KOPT-K1 (cell line): ENCODE measurements around the gene RAB13.
A peak's percentile ranks its signal among the peaks of the same experiment; 100 is the strongest.
"Not testable (repeated sequence)": the region's sequence is repeated elsewhere in the genome, so short reads cannot be mapped to it uniquely, and the experiment has no call there.

ENCODE experiments used
- H3K27ac ChIP-seq: fragments of 200-600 bp; sonication (generic); 2 replicates; pipeline ENCODE4 v1.5.1; 2016; ENCODE audit warnings: antibody characterized with exemption, mild to moderate bottlenecking, low read depth, low read length; ENCODE audit not compliant: poor library complexity, severe bottlenecking
- H3K36me3 ChIP-seq: fragments of 200-600 bp; sonication (generic); 2 replicates; pipeline ENCODE4 v1.5.1; 2017; ENCODE audit warnings: antibody characterized with exemption, mild to moderate bottlenecking, low read length, moderate library complexity; ENCODE audit not compliant: insufficient read depth
- H3K9me3 ChIP-seq: fragments of 200-600 bp; sonication (generic); 2 replicates; pipeline ENCODE4 v1.5.1; 2017; ENCODE audit warnings: antibody characterized with exemption, low read length, mild to moderate bottlenecking; ENCODE audit not compliant: insufficient read depth, poor library complexity, severe bottlenecking

The RAB13 gene

DNA sequence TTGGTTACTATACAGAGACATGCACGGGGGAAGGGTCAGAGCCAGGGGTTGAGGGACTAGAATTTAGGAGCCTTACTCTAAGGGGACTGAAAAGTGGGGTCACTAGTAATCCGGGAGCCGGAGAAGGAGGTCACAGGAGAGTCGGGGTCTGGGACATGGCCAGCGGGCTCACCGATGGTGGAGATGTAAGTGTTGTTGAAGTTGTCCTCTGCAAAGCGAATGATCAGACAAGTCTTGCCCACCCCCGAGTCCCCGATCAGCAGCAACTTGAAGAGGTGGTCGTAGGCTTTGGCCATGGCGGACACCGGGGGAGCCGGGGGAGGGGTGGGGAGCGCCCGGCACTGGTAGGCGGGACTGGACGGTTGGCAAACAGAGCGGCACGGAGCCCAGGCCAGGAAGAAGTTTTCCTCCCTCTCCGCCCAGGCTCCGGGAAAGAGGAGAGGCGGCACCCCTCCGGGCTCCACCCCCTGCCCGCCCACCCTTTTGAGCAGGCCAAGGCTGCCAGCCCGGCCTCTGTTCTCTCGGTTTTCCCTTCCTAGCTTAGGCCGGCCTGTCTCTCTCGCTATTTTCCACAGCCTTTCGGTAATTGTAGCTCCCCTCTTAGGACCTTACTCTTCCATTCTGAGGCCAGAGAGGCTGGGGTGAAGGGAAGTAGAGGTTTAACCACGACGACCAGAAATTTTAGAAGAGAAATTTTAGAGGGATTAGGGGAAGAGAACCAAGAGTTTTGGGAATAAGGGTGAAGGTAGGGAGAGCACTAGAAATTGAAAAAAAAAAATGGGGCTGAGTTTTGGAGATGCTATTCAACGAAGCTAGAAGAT is at the start of gene RAB13:
Gene RAB13, minus strand, starts transcription at position 399 of the 821 bp plus-strand sequence. Its CDS starts 103 bp downstream, at position 296.
- peak within 1 kb of the TSS; percentile 4 for H3K27ac ChIP-seq
- peaks cover 3% of the 10 kb centered on the region for H3K36me3 ChIP-seq
- no peaks in the 10 kb centered on the region for H3K9me3 ChIP-seq

DNA sequence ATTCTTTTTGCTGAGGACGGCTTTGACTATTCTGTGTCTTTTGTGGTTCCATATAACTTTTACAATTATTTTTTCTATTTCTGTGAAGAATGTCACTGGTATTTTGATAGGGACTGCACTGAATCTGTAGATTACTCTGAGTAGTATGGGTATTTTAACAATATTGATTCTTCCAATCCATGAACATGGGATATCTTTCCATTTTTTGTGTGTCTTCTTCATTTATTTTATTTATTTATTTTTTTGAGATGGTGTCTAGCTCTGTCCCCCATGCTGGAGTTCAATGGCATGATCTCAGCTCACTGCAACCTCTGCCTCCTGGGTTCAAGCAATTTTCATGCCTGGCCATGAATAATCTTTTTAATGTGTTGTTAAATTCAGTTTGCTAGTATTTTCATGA is 47.6 kb upstream of the RAB13 start:
- H3K36me3 ChIP-seq, H3K9me3 ChIP-seq, H3K27ac ChIP-seq: not testable (repeated sequence)

DNA sequence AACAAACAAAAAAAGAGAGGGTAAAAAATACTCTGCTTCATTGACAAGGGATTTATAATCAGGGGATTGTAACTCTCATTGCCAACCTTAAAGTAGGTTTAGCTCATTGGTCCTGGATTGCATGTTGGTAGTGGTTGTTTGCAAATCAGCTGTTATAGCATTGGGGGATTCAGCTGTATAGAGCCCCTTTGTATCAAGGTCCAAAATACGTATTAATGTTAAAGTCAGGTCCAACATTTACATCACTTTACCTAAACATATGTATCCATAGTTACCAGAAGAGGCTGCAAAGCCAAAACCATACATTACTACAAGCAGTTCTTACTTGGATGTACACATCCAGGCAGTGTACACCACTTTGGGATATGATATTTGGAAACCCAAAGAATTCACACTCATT is 33.8 kb upstream of the RAB13 start:
- no peaks in the 10 kb centered on the region for H3K36me3 ChIP-seq
- H3K27ac ChIP-seq = no peak overlapping the region
- H3K9me3 ChIP-seq = no peaks in the 10 kb centered on the region

DNA sequence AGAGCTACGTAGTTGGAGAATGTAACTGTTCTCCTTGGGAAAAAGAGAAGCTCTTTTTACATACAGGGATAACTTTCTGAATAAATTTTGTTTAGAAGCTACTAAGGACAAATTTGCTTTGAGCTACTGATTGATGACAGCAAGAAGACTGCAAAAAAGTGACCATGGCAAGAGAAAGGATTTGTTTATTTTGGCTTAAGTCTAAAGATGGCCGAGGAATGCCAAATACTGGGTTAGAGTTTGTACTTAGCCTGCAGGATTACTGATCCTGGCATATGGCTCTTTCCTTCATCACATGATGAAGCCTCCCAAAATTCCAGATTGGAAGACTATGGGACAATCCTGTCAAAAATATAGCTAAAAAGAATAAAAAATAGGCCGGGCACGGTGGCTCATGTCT is 33.1 kb upstream of the RAB13 start:
- Histone ChIP-seq H3K36me3 (no peaks in the 10 kb centered on the region), H3K27ac (no peak overlapping the region), H3K9me3 (no peaks in the 10 kb centered on the region)

DNA sequence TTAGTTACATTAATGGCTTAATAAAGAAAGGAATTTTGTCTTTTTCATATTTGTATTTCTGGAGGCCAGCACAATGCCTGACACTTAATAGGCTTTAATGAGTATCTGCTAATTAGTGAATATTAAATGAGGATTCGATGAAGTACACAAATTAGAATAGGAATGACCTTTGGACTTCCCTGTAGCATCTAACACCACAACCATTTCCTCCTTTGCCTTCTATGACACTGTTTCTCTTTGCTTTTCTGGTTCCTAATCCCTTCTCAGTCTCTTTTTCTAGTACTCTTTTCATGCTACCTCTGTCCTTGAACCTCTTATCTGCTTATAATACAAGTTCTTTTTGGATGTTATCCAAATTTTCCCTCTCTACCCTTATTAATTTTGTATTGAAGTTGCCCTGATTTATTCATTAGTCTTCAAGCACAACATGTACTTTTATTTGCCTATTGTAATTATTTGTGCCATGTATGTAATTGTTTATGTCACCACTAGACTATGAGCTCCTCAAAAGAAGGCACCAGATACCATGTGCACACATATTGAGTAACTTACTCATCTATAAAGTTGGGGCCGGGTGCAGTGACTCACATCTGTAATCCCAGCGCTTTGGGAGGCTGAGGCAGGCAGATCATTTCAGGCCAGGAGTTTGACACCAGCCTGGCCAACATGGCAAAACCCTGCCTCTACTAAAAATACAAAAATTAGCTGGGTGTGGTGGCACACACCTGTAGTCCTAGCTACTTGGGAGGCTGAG is 28.2 kb upstream of the RAB13 start:
- Histone ChIP-seq H3K27ac (no peak overlapping the region), H3K36me3 (no peaks in the 10 kb centered on the region), H3K9me3 (no peaks in the 10 kb centered on the region)

DNA sequence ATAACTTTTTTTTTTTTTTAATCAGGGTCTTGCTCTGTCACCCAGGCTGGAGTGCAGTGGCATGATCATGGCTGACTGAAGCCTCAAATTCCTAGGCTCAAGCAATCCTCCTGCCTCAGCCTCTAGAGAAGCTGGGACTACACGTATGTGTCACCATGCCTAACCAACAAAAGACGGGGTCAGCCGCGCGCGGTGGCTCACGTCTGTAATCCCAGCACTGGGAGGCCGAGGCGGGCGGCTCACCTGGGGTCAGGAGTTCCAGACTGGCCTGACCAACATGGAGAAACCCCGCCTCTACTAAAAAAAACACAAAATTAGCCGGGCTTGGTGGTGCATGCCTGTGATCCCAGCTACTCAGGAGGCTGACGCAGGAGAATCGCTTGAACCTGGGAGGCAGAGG is 26.4 kb upstream of the RAB13 start:
- H3K36me3 ChIP-seq, H3K9me3 ChIP-seq, H3K27ac ChIP-seq: not testable (repeated sequence)

DNA sequence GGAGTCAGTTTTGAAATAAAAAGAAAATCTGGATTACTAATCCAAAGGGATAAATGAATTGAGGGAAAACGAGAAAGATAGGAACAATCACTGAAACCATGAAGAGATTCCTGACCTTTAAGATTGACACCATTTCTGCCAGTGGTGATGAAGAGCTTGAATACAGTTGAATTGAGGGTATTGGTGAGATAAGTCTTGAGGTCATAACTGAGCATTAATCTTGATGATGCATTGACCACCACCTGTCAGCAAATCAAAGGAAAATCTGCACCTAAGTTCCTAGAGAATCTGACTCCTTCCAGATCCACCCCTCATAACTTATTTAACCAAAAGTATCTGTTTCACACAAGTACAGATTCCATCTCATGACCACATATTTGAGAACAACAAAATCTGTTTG is 26.0 kb upstream of the RAB13 start:
- H3K36me3 ChIP-seq = no peaks in the 10 kb centered on the region
- no peaks in the 10 kb centered on the region for H3K9me3 ChIP-seq
- H3K27ac ChIP-seq = no peak overlapping the region

DNA sequence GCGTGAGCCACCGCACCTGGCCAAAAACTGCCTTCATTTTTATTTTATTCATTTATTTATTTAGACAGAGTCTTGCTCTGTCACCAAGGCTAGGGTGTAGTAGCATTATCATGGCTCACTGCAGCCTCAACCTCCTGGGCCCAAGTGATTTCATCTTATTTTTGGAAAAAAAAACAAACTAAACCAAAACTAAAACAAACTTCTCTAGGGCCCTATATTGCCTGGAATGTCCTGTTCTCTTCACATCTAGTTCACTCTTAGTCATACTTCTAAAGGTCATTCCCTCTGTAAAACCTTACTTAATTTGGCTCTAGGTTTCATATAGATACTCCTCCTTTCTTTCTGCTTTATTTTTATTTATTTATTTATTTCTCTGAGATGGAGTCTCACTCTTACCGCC is 20.0 kb upstream of the RAB13 start:
- no peaks in the 10 kb centered on the region for H3K36me3 ChIP-seq
- no peaks in the 10 kb centered on the region for H3K9me3 ChIP-seq
- no peak overlapping the region for H3K27ac ChIP-seq

DNA sequence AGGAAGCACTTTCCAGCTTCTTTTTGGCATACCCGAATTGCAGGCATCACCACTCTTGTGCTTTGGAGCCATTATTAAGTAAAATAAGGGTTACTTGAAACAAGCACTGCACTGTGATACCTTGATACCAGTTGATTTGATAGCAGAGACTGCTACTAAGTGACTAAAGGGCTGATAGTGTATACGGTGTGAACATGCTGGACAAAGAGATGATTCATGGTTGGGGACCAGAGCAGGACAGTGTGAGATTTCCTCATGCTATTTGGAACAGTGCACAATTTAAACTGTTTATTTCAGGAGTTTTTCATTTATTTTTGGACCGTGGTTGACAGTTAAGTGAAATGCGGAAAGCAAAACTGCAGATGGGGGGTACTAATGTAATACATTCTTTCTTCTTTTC is 14.3 kb upstream of the RAB13 start:
- H3K9me3 ChIP-seq = no peaks in the 10 kb centered on the region

DNA sequence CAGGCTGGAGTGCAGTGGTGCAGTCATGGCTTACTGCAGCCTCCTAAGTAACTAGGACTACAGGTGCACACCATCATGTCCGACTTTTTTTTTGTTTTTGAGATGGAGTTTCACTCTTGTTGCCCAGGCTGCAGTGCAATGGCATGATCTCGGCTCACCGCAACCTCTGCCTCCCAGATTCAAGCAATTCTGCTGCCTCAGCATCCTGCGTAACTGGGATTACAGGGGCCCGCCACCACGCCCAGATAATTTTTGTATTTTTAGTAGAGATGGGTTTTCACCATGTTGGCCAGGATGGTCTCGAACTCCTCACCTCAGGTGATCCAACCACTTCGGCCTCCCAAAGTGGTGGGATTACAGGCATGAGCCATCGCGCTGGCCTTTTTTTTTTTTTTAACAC is 10.7 kb upstream of the RAB13 start:
- H3K9me3 ChIP-seq, H3K27ac ChIP-seq: not testable (repeated sequence)
- H3K36me3 ChIP-seq = peaks cover 40% of the 10 kb centered on the region

More for the DNA sequence above, 14.3 kb upstream of the RAB13 start:
- Histone ChIP-seq H3K27ac (no peak overlapping the region), H3K36me3 (peaks cover 4% of the 10 kb centered on the region)

DNA sequence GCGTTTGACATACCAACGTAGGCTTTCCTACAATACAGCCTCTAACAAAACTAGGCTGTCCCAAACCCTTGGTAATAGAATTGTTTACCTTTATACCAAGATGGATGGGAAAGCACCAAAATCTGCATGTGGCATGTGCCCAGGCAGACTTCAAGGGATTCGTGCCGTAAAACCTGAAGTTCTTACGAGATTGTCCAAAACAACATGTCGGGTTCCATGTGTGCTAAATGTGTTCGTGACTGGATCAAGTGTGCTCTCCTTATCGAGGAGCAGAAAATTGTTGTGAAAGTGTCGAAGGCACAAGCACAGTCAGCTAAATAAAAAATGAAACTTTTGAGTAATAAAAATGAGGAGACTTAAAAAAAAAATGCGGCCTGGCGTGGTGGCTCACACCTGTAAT is 9.5 kb upstream of the RAB13 start:
- Histone ChIP-seq H3K36me3 (peaks cover 50% of the 10 kb centered on the region), H3K9me3 (no peaks in the 10 kb centered on the region), H3K27ac (no peak overlapping the region)

DNA sequence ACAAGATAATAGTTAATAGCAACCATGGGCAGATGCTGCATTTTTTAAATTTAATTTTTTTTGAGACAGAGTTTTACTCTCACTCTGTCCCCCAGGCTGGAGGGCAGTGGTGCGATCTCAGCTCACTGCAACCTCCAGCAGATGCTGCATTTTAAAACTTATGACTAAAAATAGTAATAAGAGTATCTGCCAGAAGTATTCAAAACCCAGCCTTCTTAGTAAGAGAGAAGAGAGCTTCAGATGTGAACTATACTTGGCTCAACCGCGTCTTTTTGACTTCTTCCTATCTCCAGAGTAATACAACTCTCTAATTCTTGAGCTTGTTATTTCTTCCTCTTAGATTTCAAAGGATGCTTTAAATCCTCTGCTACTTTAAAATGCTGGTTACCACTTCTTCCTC is 9.1 kb upstream of the RAB13 start:
- H3K27ac ChIP-seq = no peak overlapping the region
- no peaks in the 10 kb centered on the region for H3K9me3 ChIP-seq
- peaks cover 50% of the 10 kb centered on the region for H3K36me3 ChIP-seq

DNA sequence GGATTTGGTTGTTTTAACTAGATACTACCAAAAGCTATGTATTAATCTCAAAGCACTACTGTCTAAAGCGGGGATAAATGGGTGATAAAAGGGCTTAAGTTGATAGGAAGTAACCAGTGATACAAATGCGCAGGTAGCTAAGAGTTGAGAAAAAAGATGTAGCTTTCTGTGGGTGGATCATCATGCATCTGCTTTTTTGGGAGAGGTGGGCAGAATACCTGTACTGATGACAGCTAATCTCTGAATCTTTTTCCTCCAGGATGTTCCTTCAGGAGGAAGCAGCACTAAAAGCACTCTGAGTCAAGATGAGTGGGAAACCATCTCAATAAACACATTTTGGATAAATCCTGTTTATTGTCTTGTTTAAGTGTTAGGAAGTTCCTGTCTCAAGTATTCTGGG is 5.7 kb upstream of the RAB13 start:
- Histone ChIP-seq H3K27ac (peak overlapping the region; percentile 93), H3K36me3 (peaks cover 50% of the 10 kb centered on the region), H3K9me3 (no peaks in the 10 kb centered on the region)

DNA sequence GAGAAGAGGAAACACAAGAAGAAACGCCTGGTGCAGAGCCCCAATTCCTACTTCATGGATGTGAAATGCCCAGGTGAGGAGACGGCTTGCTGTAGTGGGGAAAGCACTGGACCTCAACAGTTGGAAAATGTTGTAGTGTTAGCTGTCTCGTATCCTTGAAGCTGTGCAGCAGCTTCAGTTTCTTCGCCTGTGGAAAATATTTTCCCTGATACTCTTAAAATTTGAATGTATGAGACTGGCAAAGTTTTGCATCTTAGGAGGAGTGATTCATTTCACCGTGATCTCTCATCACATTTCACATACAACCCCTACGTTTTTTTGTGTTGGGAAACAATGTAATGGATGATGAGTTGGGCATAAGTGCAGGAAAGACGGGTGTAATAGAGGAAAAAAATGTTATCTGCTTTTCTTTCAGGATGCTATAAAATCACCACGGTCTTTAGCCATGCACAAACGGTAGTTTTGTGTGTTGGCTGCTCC is 5.1 kb upstream of the RAB13 start:
- Histone ChIP-seq H3K36me3 (peaks cover 50% of the 10 kb centered on the region), H3K9me3 (no peaks in the 10 kb centered on the region), H3K27ac (peak overlapping the region; percentile 93)

DNA sequence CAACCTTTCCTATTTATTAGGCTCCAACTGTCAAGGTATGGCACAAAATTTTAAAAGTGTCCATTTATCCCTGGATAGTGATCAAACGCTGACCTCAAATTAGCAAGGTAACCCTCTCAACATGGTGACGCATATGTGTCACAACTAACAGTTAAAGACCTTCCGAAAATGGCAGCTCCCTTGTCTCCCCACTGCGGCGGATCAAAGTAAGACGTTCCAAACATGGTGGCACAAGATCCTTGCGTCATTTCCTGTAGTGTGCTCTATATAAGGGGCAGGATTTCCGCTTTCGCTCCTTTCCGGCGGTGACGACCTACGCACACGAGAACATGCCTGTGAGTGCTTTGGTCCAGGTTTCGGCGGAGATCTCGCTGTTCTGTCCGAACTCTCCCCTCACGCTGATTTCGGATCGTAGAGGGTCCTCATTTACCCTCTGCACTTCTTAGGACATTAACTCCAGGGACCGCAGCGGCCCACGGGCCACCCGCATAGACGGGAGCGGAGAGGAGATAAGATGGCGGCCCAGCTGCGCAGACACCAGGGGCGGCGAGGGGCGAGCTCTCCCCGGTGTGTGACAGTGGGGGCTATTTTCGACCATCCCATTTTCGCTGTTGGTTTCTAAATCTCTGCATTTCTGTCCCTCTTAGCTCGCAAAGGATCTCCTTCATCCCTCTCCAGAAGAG is 4.5 kb upstream of the RAB13 start, which contains the start of gene RPS27:
Gene RPS27, plus strand, starts transcription at position 295 of the 683 bp plus-strand sequence. Its CDS starts 35 bp downstream, at position 330.
- Histone ChIP-seq H3K27ac (peak within 1 kb of the TSS; percentile 93), H3K9me3 (no peaks in the 10 kb centered on the region), H3K36me3 (peaks cover 47% of the 10 kb centered on the region)
